Smooth muscle cell (in vitro differentiated cells): ENCODE results near the gene TRIM9. TPM values are rescaled to one million over a fixed set of nuclear protein-coding genes. Genes with fewer than 3 reads are reported as not detected.
A peak's percentile ranks its signal among the peaks of the same experiment; 100 is the strongest.
"Not testable (repeated sequence)": the region's sequence is repeated elsewhere in the genome, so short reads cannot be mapped to it uniquely, and the experiment has no call there.

ENCODE experiments used
- DNase-seq: peaks from one replicate; lab custom pipeline; 2025; ENCODE audit not compliant: unreplicated experiment; lab: John Stamatoyannopoulos, UW
- H2AFZ ChIP-seq: fragments of 200-600 bp; sonication (generic); 2 replicates; pipeline ENCODE4 v1.6.0; 2016; ENCODE audit warnings: antibody characterized with exemption, low read depth, mild to moderate bottlenecking
- H3F3A ChIP-seq: fragments of 200-600 bp; sonication (generic); 2 replicates; pipeline ENCODE4 v1.6.0; 2017; ENCODE audit warnings: antibody characterized with exemption, low read depth
- H3K27ac ChIP-seq: fragments of 200-600 bp; sonication (generic); 2 replicates; pipeline ENCODE4 v1.5.1; 2016; ENCODE audit warnings: low read depth, mild to moderate bottlenecking
- H3K27me3 ChIP-seq: fragments of 200-600 bp; sonication (generic); 2 replicates; pipeline ENCODE4 v1.6.1; 2016; ENCODE audit warnings: low read depth, mild to moderate bottlenecking
- H3K36me3 ChIP-seq: fragments of 200-600 bp; sonication (generic); 2 replicates; pipeline ENCODE4 v1.5.1; 2016; ENCODE audit warnings: low read depth
- H3K4me1 ChIP-seq: fragments of 200-600 bp; sonication (generic); 2 replicates; pipeline ENCODE4 v1.5.1; 2016; ENCODE audit warnings: low read depth
- H3K4me2 ChIP-seq: fragments of 200-600 bp; sonication (generic); 2 replicates; pipeline ENCODE4 v1.6.0; 2016; ENCODE audit warnings: mild to moderate bottlenecking
- H3K4me3 ChIP-seq: fragments of 200-600 bp; sonication (generic); 2 replicates; pipeline ENCODE4 v1.5.1; 2016; ENCODE audit warnings: mild to moderate bottlenecking
- H3K79me2 ChIP-seq: fragments of 200-600 bp; sonication (generic); 2 replicates; pipeline ENCODE4 v1.6.0; 2016; ENCODE audit warnings: low read depth, mild to moderate bottlenecking
- H3K9ac ChIP-seq: fragments of 200-600 bp; sonication (generic); 2 replicates; pipeline ENCODE4 v1.6.0; 2016; ENCODE audit warnings: low read depth
- H3K9me3 ChIP-seq: fragments of 200-600 bp; sonication (generic); replicated peaks from 2 replicates; pipeline ENCODE4 v1.5.1; 2016; ENCODE audit warnings: low read depth
- H4K20me1 ChIP-seq: fragments of 200-600 bp; sonication (generic); 2 replicates; pipeline ENCODE4 v1.6.0; 2016; ENCODE audit warnings: low read depth
- CTCF ChIP-seq: fragments of 200-600 bp; sonication (generic); IDR thresholded peaks from 2 replicates; pipeline ENCODE4 v1.5.1; 2017; ENCODE audit warnings: borderline replicate concordance, mild to moderate bottlenecking, antibody characterized with exemption; ENCODE audit not compliant: insufficient read depth, poor library complexity, severe bottlenecking
- WGBS: methylation state at CpG from one replicate; pipeline ENCODE4 v1.1.7; 2016; ENCODE audit warnings: low lambda C conversion rate; 5-methylcytosine and 5-hydroxymethylcytosine counted together
- polyA plus RNA-seq: library from polyadenylated mRNA; unstranded; fragments of >200 nt; fragmentation: Nextera tagmentation; extraction: Ambion mirVana; gene quantifications from 2 replicates; pipeline ENCODE4 v1.2.1, GENCODE V29; 2016
- total RNA-seq: library from RNA; depleted of rRNA; stranded (reverse); fragments of >200 nt; gene quantifications from 2 replicates; pipeline ENCODE4 v1.2.3, GENCODE V29; 2014

TRIM9 gene
- total and polyA plus RNA-seq, 2 experiments from 2014 or later: 0.57 to 1.5 TPM

GRCh38 chr14:50997712-50998111 lies 97.2 kb downstream of the TRIM9 start:
- no peak overlapping the region for H3K4me2 ChIP-seq
- H3K27me3 ChIP-seq: no peaks in the 10 kb centered on the region
- H3K9ac ChIP-seq: no peak overlapping the region
- TF ChIP-seq CTCF: no peak
- H3K9me3 ChIP-seq: no peaks in the 10 kb centered on the region
- H3K36me3 ChIP-seq: no peaks in the 10 kb centered on the region
- H2AFZ ChIP-seq: no peak overlapping the region
- no peaks in the 10 kb centered on the region for H3F3A ChIP-seq
- H3K4me1 ChIP-seq: no peaks in the 10 kb centered on the region
- no peak for DNase-seq
- WGBS: 65% methylated on average over 9 of the region's 9 CpGs
- H3K27ac ChIP-seq: no peak overlapping the region
- no peak overlapping the region for H3K4me3 ChIP-seq
- no peaks in the 10 kb centered on the region for H4K20me1 ChIP-seq
- H3K79me2 ChIP-seq: no peaks in the 10 kb centered on the region

- not testable (repeated sequence) for DNase-seq, H3K27ac ChIP-seq, H3F3A ChIP-seq, H3K36me3 ChIP-seq, H3K79me2 ChIP-seq, H3K9me3 ChIP-seq, H3K4me1 ChIP-seq, H3K4me3 ChIP-seq, H3K4me2 ChIP-seq, H2AFZ ChIP-seq, H3K9ac ChIP-seq, H4K20me1 ChIP-seq
- peaks cover 19% of the 10 kb centered on the region for H3K27me3 ChIP-seq
Measured at GRCh38 chr14:50994158-50994557, 100.7 kb downstream of the TRIM9 start.

DNA sequence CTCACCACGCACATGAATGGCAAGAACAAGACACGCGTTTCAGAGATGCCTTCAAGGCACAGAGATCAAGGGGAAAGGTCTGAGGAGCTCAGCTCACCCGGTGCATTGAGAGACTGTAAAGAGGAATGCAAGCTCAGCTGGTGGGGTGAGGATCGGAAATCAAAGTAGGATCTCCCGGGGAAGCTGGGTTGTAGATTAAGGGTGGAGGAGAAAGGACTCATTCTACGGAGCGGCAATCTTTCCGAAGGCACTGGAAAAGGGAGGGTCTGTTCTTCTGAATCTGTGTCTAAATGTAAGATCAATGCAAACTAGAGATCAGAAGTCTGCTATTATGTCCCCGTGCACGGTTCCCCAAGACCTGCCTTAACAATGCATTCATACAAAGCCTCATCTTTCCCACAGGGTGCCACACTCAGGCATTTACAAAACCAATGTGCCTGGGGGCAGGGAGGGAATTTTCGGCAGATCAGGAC lies 109.0 kb downstream of the TRIM9 start:
- H3K27ac ChIP-seq: no peak overlapping the region
- no peaks in the 10 kb centered on the region for H3K79me2 ChIP-seq
- H3K36me3 ChIP-seq: no peaks in the 10 kb centered on the region
- no peaks in the 10 kb centered on the region for H3K9me3 ChIP-seq
- TF ChIP-seq CTCF: no peak
- no peak overlapping the region for H3K4me2 ChIP-seq
- H3K4me3 ChIP-seq: no peak overlapping the region
- no peak for DNase-seq
- H3K9ac ChIP-seq: no peak overlapping the region
- H2AFZ ChIP-seq: no peak overlapping the region
- no peaks in the 10 kb centered on the region for H4K20me1 ChIP-seq
- H3K27me3 ChIP-seq: peaks cover 44% of the 10 kb centered on the region
- H3K4me1 ChIP-seq: peaks cover 9% of the 10 kb centered on the region
- no peaks in the 10 kb centered on the region for H3F3A ChIP-seq
- 46% methylated on average over 12 of the region's 12 CpGs for WGBS

GRCh38 chr14:50985124-50985858 lies 109.6 kb downstream of the TRIM9 start:
- Histone ChIP-seq H3F3A (no peaks in the 10 kb centered on the region), H3K9ac (no peak overlapping the region), H3K36me3 (no peaks in the 10 kb centered on the region), H3K4me3 (no peak overlapping the region), H3K4me2 (peak overlapping the region; percentile 7), H3K4me1 (peaks cover 9% of the 10 kb centered on the region), H3K9me3 (no peaks in the 10 kb centered on the region), H3K79me2 (no peaks in the 10 kb centered on the region), H4K20me1 (no peaks in the 10 kb centered on the region), H3K27ac (no peak overlapping the region), H2AFZ (peak overlapping the region; percentile 36), H3K27me3 (peaks cover 47% of the 10 kb centered on the region)
- no peak for TF ChIP-seq CTCF
- DNase-seq: no peak
- 86% methylated on average over 13 of the region's 13 CpGs for WGBS
